Measurements from ENCODE around the gene JAKMIP3. TPM values are rescaled to one million over a fixed set of nuclear protein-coding genes. Genes with fewer than 3 reads are reported as not detected.

JAKMIP3 gene
- polyA plus RNA-seq, 3 donors, result 0.20 TPM; not detected in 2

- Histone ChIP-seq H3K9ac (ENCODE audit: insufficient read depth, low read length, poor library complexity, severe bottlenecking) (no peak overlapping the region), H3K27ac (ENCODE audit: low read depth in 1 of 2, low read length in 2 of 2) (no peak overlapping the region), H3K79me2 (ENCODE audit: insufficient read depth, low read length) (no peaks in the 10 kb centered on the region), H3K9me3 (replicated peaks in 1 of 2; ENCODE audit: control insufficient read depth in 1 of 2, insufficient read depth in 1 of 2, low read length in 2 of 2) (peaks cover 20 to 32% of the 10 kb centered on the region in 2 donors), H3K4me3 (replicated peaks in 1 of 3; ENCODE audit: low read depth in 2 of 3, low read length in 3 of 3) (no peak overlapping the region), H3K4me1 (ENCODE audit: control insufficient read depth in 1 of 2, insufficient read depth in 2 of 2, low read length in 2 of 2) (no peaks in the 10 kb centered on the region), H3K4me2 (replicated peaks; ENCODE audit: extremely low read depth, low read length, poor library complexity, severe bottlenecking) (no peak overlapping the region), H3K27me3 (ENCODE audit: control insufficient read depth in 2 of 2, insufficient read depth in 2 of 2, low read length in 2 of 2) (no peaks in the 10 kb centered on the region), H3K36me3 (replicated peaks in 1 of 2; ENCODE audit: control insufficient read depth in 1 of 2, insufficient read depth in 2 of 2, low read length in 2 of 2) (no peaks in the 10 kb centered on the region), H2AFZ (ENCODE audit: insufficient read depth, low read depth, low read length, poor library complexity, severe bottlenecking) (no peak overlapping the region), H4K20me1 (ENCODE audit: insufficient read depth, low read length) (no peaks in the 10 kb centered on the region)
- peaks cover 14 to 35% (median 30%) of the 10 kb centered on the region in 7 donors for H3K9me3 Mint-ChIP-seq
- no peak for TF ChIP-seq CTCF (IDR thresholded peaks at IDR 0.05)
- intact Hi-C loops (cut with micrococcal nuclease), result loop anchor here in 1 of 2 donors (5.0 kb wide), 1 partner anchor 389 kb away; no protein-coding TSS in a partner anchor
- H3K27ac Mint-ChIP-seq, result no peak overlapping the region
- no peaks in the 10 kb centered on the region for H3K36me3 Mint-ChIP-seq
- H3K4me3 Mint-ChIP-seq, result no peak overlapping the region
- H3K27me3 Mint-ChIP-seq (ENCODE audit: low read depth in 3 of 3), result peaks cover 2 to 15% (median 7%) of the 10 kb centered on the region in 3 donors
- 98% methylated on average over 6 of the region's 9 CpGs for WGBS (ENCODE audit: insufficient coverage)
- no peaks in the 10 kb centered on the region for H3K4me1 Mint-ChIP-seq
- no peak for DNase-seq
Measured at GRCh38 chr10:132056663-132057062, 9.1 kb upstream of the JAKMIP3 start.

GRCh38 chr10:132057191-132057681, 8.5 kb upstream of the JAKMIP3 start:
- H3K27me3 Mint-ChIP-seq (ENCODE audit: low read depth in 3 of 3), result peaks cover 2 to 15% (median 7%) of the 10 kb centered on the region in 3 donors
- no peak overlapping the region for H3K4me2 ChIP-seq (replicated peaks; ENCODE audit: extremely low read depth, low read length, poor library complexity, severe bottlenecking)
- peaks cover 12 to 29% (median 25%) of the 10 kb centered on the region in 7 donors for H3K9me3 Mint-ChIP-seq
- peaks cover 14 to 26% of the 10 kb centered on the region in 2 donors for H3K9me3 ChIP-seq (replicated peaks in 1 of 2; ENCODE audit: control insufficient read depth in 1 of 2, insufficient read depth in 1 of 2, low read length in 2 of 2)
- no peaks in the 10 kb centered on the region for H3K36me3 ChIP-seq (replicated peaks in 1 of 2; ENCODE audit: control insufficient read depth in 1 of 2, insufficient read depth in 2 of 2, low read length in 2 of 2)
- H3K4me1 ChIP-seq (ENCODE audit: control insufficient read depth in 1 of 2, insufficient read depth in 2 of 2, low read length in 2 of 2), result no peaks in the 10 kb centered on the region
- H3K79me2 ChIP-seq (ENCODE audit: insufficient read depth, low read length), result no peaks in the 10 kb centered on the region
- H3K4me1 Mint-ChIP-seq, result no peaks in the 10 kb centered on the region
- no peak overlapping the region for H3K4me3 Mint-ChIP-seq
- H3K27ac ChIP-seq (ENCODE audit: low read depth in 1 of 2, low read length in 2 of 2), result no peak overlapping the region
- H3K27me3 ChIP-seq (ENCODE audit: control insufficient read depth in 2 of 2, insufficient read depth in 2 of 2, low read length in 2 of 2), result no peaks in the 10 kb centered on the region
- DNase-seq, result no peak
- WGBS (ENCODE audit: insufficient coverage), result 87% methylated on average over 20 of the region's 21 CpGs
- TF ChIP-seq CTCF (IDR thresholded peaks at IDR 0.05), result no peak
- no peak overlapping the region for H3K4me3 ChIP-seq (replicated peaks in 1 of 3; ENCODE audit: low read depth in 2 of 3, low read length in 3 of 3)
- intact Hi-C loops (cut with micrococcal nuclease), result loop anchor here in 1 of 2 donors (5.0 kb wide), 1 partner anchor 390 kb away; no protein-coding TSS in a partner anchor
- H4K20me1 ChIP-seq (ENCODE audit: insufficient read depth, low read length), result no peaks in the 10 kb centered on the region
- no peak overlapping the region for H3K27ac Mint-ChIP-seq
- H3K36me3 Mint-ChIP-seq, result no peaks in the 10 kb centered on the region
- no peak overlapping the region for H2AFZ ChIP-seq (ENCODE audit: insufficient read depth, low read depth, low read length, poor library complexity, severe bottlenecking)
- no peak overlapping the region for H3K9ac ChIP-seq (ENCODE audit: insufficient read depth, low read length, poor library complexity, severe bottlenecking)
